B cell (primary cell): ENCODE measurements around the gene ACO1. TPM values are rescaled to one million over a fixed set of nuclear protein-coding genes. Genes with fewer than 3 reads are reported as not detected.

Source experiments
- ATAC-seq: fragments of 200-7000 bp; cut with Tn5 transposase; one replicate; pipeline ENCODE4 v1.10.0; 2021; ENCODE audit warnings: low read depth, mild to moderate bottlenecking, moderate number of reproducible peaks, moderate library complexity
- CTCF ChIA-PET: fragments of 350-600 bp; sonication (Branson Sonifier 250); formaldehyde crosslinking; loops from one replicate; lab custom pipeline; 2021; ENCODE audit warnings: antibody characterized with exemption, inconsistent platforms; lab: Charles Lee
- POLR2A ChIA-PET: fragments of 350-600 bp; sonication (Branson Sonifier 250); formaldehyde crosslinking; loops from one replicate; lab custom pipeline; 2021; ENCODE audit warnings: antibody characterized with exemption; lab: Charles Lee
- DNase-seq: peaks from one replicate; pipeline ENCODE4 v3.0.0; 2013
- H2AFZ ChIP-seq: 2 replicates; pipeline ENCODE4 v1.6.1; 2012; ENCODE audit warnings: mild to moderate bottlenecking, low read depth, low read length; ENCODE audit not compliant: insufficient read depth, poor library complexity, severe bottlenecking
- H3K27ac ChIP-seq, 2 donors: 1 replicate in 1 of 2; 2 replicates in 1 of 2; pipeline ENCODE4 v1.5.1; 2012 to 2013; ENCODE audit warnings: low read length in 2 of 2, mild to moderate bottlenecking in 2 of 2, moderate library complexity in 1 of 2
- H3K27me3 ChIP-seq, 4 experiments: fragments of 200-600 bp in 1 of 4; sonication (generic) in 1 of 4; replicated peaks in 1 of 4; 1 replicate in 2 of 4; 2 replicates in 2 of 4; pipeline versions ENCODE4 v1.6.1 to v1.7.0; 2013 to 2016; ENCODE audit warnings: low read length in 3 of 4, mild to moderate bottlenecking in 2 of 4, mixed read lengths in 1 of 4, moderate library complexity in 1 of 4; ENCODE audit not compliant: insufficient read depth in 4 of 4, control insufficient read depth in 3 of 4; ENCODE audit errors: control extremely low read depth in 1 of 4
- H3K36me3 ChIP-seq, 2 experiments: replicated peaks in 1 of 2; 1 replicate in 1 of 2; 2 replicates in 1 of 2; pipeline versions ENCODE4 v1.6.1 to v1.7.1; 2013; ENCODE audit warnings: low read length in 1 of 2; ENCODE audit not compliant: insufficient read depth in 2 of 2, control insufficient read depth in 1 of 2; ENCODE audit errors: control extremely low read depth in 1 of 2, extremely low read depth in 1 of 2
- H3K4me1 ChIP-seq, 2 donors: fragments of 200-600 bp in 1 of 2; sonication (generic) in 1 of 2; 1 replicate in 1 of 2; 2 replicates in 1 of 2; pipeline versions ENCODE4 v1.5.1 to v1.6.1; 2013 to 2017; ENCODE audit warnings: low read length in 2 of 2; ENCODE audit not compliant: control insufficient read depth in 2 of 2, insufficient read depth in 2 of 2
- H3K4me2 ChIP-seq: replicated peaks from 2 replicates; pipeline ENCODE3; 2012; ENCODE audit warnings: mild to moderate bottlenecking, low read depth, low read length; ENCODE audit not compliant: poor library complexity, severe bottlenecking
- H3K4me3 ChIP-seq, 5 experiments: fragments of 200-600 bp in 1 of 5; sonication (generic) in 1 of 5; 1 replicate in 3 of 5; 2 replicates in 2 of 5; pipeline versions ENCODE4 v1.5.1 to v1.7.0; 2011 to 2016; ENCODE audit warnings: low read length in 4 of 5, mild to moderate bottlenecking in 4 of 5, low read depth in 2 of 5, control low read depth in 1 of 5, moderate library complexity in 1 of 5; ENCODE audit not compliant: insufficient read depth in 1 of 5; ENCODE audit errors: control extremely low read depth in 1 of 5, extremely low read depth in 1 of 5
- H3K79me2 ChIP-seq: fragments of 200-600 bp; sonication (generic); one replicate; pipeline ENCODE4 v1.6.0; 2016; ENCODE audit warnings: low read length; ENCODE audit not compliant: control insufficient read depth, insufficient read depth
- H3K9ac ChIP-seq: fragments of 200-600 bp; sonication (generic); 2 replicates; pipeline ENCODE4 v1.6.1; 2017; ENCODE audit warnings: mild to moderate bottlenecking, low read length, moderate library complexity
- H3K9me3 ChIP-seq, 3 donors: one replicate each; pipeline versions ENCODE4 v1.6.1 to v1.7.1; 2013; ENCODE audit warnings: low read length in 2 of 3; ENCODE audit not compliant: control insufficient read depth in 2 of 3, insufficient read depth in 1 of 3; ENCODE audit errors: control extremely low read depth in 1 of 3
- H4K20me1 ChIP-seq: 2 replicates; pipeline ENCODE4 v1.6.0; 2012; ENCODE audit warnings: mild to moderate bottlenecking, low read length; ENCODE audit not compliant: insufficient read depth, control insufficient read depth, poor library complexity, severe bottlenecking
- H3K27ac Mint-ChIP-seq: one replicate; pipeline ENCODE4 v1.8.0; 2021; ENCODE audit warnings: mixed read lengths
- H3K27me3 Mint-ChIP-seq: one replicate; pipeline ENCODE4 v1.8.0; 2021; ENCODE audit warnings: mixed read lengths
- H3K4me1 Mint-ChIP-seq: one replicate; pipeline ENCODE4 v1.8.0; 2021; ENCODE audit warnings: mixed read lengths
- H3K4me3 Mint-ChIP-seq: one replicate; pipeline ENCODE4 v1.8.0; 2021; ENCODE audit warnings: mixed read lengths
- H3K9me3 Mint-ChIP-seq: one replicate; pipeline ENCODE4 v1.8.0; 2022; ENCODE audit warnings: mixed read lengths; ENCODE audit not compliant: insufficient read depth
- CTCF ChIP-seq: fragments of 200-600 bp; IDR thresholded peaks from one replicate; pipeline ENCODE4 v1.8.0; 2022; ENCODE audit warnings: antibody characterized with exemption, mild to moderate bottlenecking
- EZH2 ChIP-seq: IDR thresholded peaks from 2 replicates; pipeline ENCODE4 v1.6.1; 2012; ENCODE audit warnings: borderline replicate concordance, low read depth, mild to moderate bottlenecking, moderate library complexity, low read length; ENCODE audit not compliant: insufficient read depth, poor library complexity, severe bottlenecking
- WGBS: methylation state at CpG from one replicate; pipeline ENCODE4 v1.1.5; 2013; ENCODE audit warnings: missing lambda C conversion rate; ENCODE audit not compliant: insufficient coverage; 5-methylcytosine and 5-hydroxymethylcytosine counted together
- intact Hi-C: fragments of 100-400 bp; cut with micrococcal nuclease; formaldehyde crosslinking; loops from one replicate; pipeline ENCODE4 v1.10.0; 2022
- polyA plus RNA-seq: library from polyadenylated mRNA; depleted of rRNA; stranded (reverse); fragments of >200 nt; gene quantifications from 2 replicates; pipeline ENCODE4 v1.2.3, GENCODE V29; 2012
- total RNA-seq, 2 donors: library from RNA; stranded (reverse); fragments of 120-200 nt in 1 of 2; gene quantifications; 1 replicate in 1 of 2; 2 replicates in 1 of 2; pipeline versions ENCODE4 v1.2.3 to v1.2.4, GENCODE V29; 2013 to 2022

The ACO1 gene
- total and polyA plus RNA-seq, 2 donors (not counting 1 experiment from before 2014, with no cell fraction given), result 1.6 to 9.1 TPM

GRCh38 chr9:32414856-32415255, 30.4 kb downstream of the ACO1 start:
- H3K4me3 Mint-ChIP-seq, result no peak overlapping the region
- Histone ChIP-seq H3K36me3 (no peaks in the 10 kb centered on the region), H4K20me1 (no peaks in the 10 kb centered on the region), H3K4me3 (no peak overlapping the region), H3K27me3 (no peaks in the 10 kb centered on the region), H3K27ac (no peak overlapping the region), H3K4me1 (no peaks in the 10 kb centered on the region), H3K9me3 (no peaks in the 10 kb centered on the region), H3K9ac (no peak overlapping the region), H3K79me2 (no peaks in the 10 kb centered on the region), H2AFZ (no peak overlapping the region), H3K4me2 (no peak overlapping the region)
- ChIA-PET CTCF (interaction anchor here (0.7 to 2.2 kb wide), 2 partner anchors 31 to 36 kb away, joined by 3 to 7 read pairs; no protein-coding TSS in a partner anchor), POLR2A (no interaction called here)
- no peaks in the 10 kb centered on the region for H3K9me3 Mint-ChIP-seq
- no peaks in the 10 kb centered on the region for H3K4me1 Mint-ChIP-seq
- TF ChIP-seq EZH2 (no peak), CTCF (no peak)
- WGBS, result 90% methylated on average over 2 of the region's 2 CpGs
- no peaks in the 10 kb centered on the region for H3K27me3 Mint-ChIP-seq
- H3K27ac Mint-ChIP-seq, result no peak overlapping the region
- intact Hi-C loops, result no loop called here
- ATAC-seq (no peak), DNase-seq (no peak)

- no peaks in the 10 kb centered on the region for H3K9me3 ChIP-seq
- no peak overlapping the region for H2AFZ ChIP-seq
- TF ChIP-seq CTCF (no peak), EZH2 (no peak)
- intact Hi-C loops, result no loop called here
- no peak overlapping the region for H3K27ac ChIP-seq
- ChIA-PET CTCF (interaction anchor here (1.0 to 1.1 kb wide), 2 partner anchors 12 to 41 kb away, joined by 3 to 4 read pairs; no protein-coding TSS in a partner anchor), POLR2A (no interaction called here)
- ATAC-seq (no peak), DNase-seq (no peak)
- Mint-ChIP-seq H3K27me3 (no peaks in the 10 kb centered on the region), H3K4me3 (no peak overlapping the region), H3K9me3 (no peaks in the 10 kb centered on the region), H3K27ac (no peak overlapping the region), H3K4me1 (no peaks in the 10 kb centered on the region)
- WGBS, result no CpG with 5 or more reads among the region's 2 CpGs
- H4K20me1 ChIP-seq, result no peaks in the 10 kb centered on the region
- no peak overlapping the region for H3K9ac ChIP-seq
- H3K4me1 ChIP-seq, result no peaks in the 10 kb centered on the region
- no peaks in the 10 kb centered on the region for H3K27me3 ChIP-seq
- H3K79me2 ChIP-seq, result no peaks in the 10 kb centered on the region
- no peak overlapping the region for H3K4me3 ChIP-seq
- H3K36me3 ChIP-seq, result peaks cover 1 to 7% of the 10 kb centered on the region in 2 experiments
- H3K4me2 ChIP-seq, result no peak overlapping the region
These were observed 35.5 kb downstream of the ACO1 start for GRCh38 chr9:32419921-32420320.
